B cell (primary cell): Measurements from ENCODE around the gene SP100. TPM values are rescaled to one million over a fixed set of nuclear protein-coding genes. Genes with fewer than 3 reads are reported as not detected.
A peak's percentile ranks its signal among the peaks of the same experiment; 100 is the strongest.

Source experiments
- ATAC-seq: fragments of 200-7000 bp; cut with Tn5 transposase; one replicate; pipeline ENCODE4 v1.10.0; 2021; ENCODE audit warnings: low read depth, mild to moderate bottlenecking, moderate number of reproducible peaks, moderate library complexity
- CTCF ChIA-PET: fragments of 350-600 bp; sonication (Branson Sonifier 250); formaldehyde crosslinking; loops from one replicate; lab custom pipeline; 2021; ENCODE audit warnings: antibody characterized with exemption, inconsistent platforms; lab: Charles Lee
- POLR2A ChIA-PET: fragments of 350-600 bp; sonication (Branson Sonifier 250); formaldehyde crosslinking; loops from one replicate; lab custom pipeline; 2021; ENCODE audit warnings: antibody characterized with exemption; lab: Charles Lee
- DNase-seq: peaks from one replicate; pipeline ENCODE4 v3.0.0; 2013
- H2AFZ ChIP-seq: 2 replicates; pipeline ENCODE4 v1.6.1; 2012; ENCODE audit warnings: mild to moderate bottlenecking, low read depth, low read length; ENCODE audit not compliant: insufficient read depth, poor library complexity, severe bottlenecking
- H3K27ac ChIP-seq, 2 donors: 1 replicate in 1 of 2; 2 replicates in 1 of 2; pipeline ENCODE4 v1.5.1; 2012 to 2013; ENCODE audit warnings: low read length in 2 of 2, mild to moderate bottlenecking in 2 of 2, moderate library complexity in 1 of 2
- H3K27me3 ChIP-seq, 4 experiments: fragments of 200-600 bp in 1 of 4; sonication (generic) in 1 of 4; replicated peaks in 1 of 4; 1 replicate in 2 of 4; 2 replicates in 2 of 4; pipeline versions ENCODE4 v1.6.1 to v1.7.0; 2013 to 2016; ENCODE audit warnings: low read length in 3 of 4, mild to moderate bottlenecking in 2 of 4, mixed read lengths in 1 of 4, moderate library complexity in 1 of 4; ENCODE audit not compliant: insufficient read depth in 4 of 4, control insufficient read depth in 3 of 4; ENCODE audit errors: control extremely low read depth in 1 of 4
- H3K36me3 ChIP-seq, 2 experiments: replicated peaks in 1 of 2; 1 replicate in 1 of 2; 2 replicates in 1 of 2; pipeline versions ENCODE4 v1.6.1 to v1.7.1; 2013; ENCODE audit warnings: low read length in 1 of 2; ENCODE audit not compliant: insufficient read depth in 2 of 2, control insufficient read depth in 1 of 2; ENCODE audit errors: control extremely low read depth in 1 of 2, extremely low read depth in 1 of 2
- H3K4me1 ChIP-seq, 2 donors: fragments of 200-600 bp in 1 of 2; sonication (generic) in 1 of 2; 1 replicate in 1 of 2; 2 replicates in 1 of 2; pipeline versions ENCODE4 v1.5.1 to v1.6.1; 2013 to 2017; ENCODE audit warnings: low read length in 2 of 2; ENCODE audit not compliant: control insufficient read depth in 2 of 2, insufficient read depth in 2 of 2
- H3K4me2 ChIP-seq: replicated peaks from 2 replicates; pipeline ENCODE3; 2012; ENCODE audit warnings: mild to moderate bottlenecking, low read depth, low read length; ENCODE audit not compliant: poor library complexity, severe bottlenecking
- H3K4me3 ChIP-seq, 5 experiments: fragments of 200-600 bp in 1 of 5; sonication (generic) in 1 of 5; 1 replicate in 3 of 5; 2 replicates in 2 of 5; pipeline versions ENCODE4 v1.5.1 to v1.7.0; 2011 to 2016; ENCODE audit warnings: low read length in 4 of 5, mild to moderate bottlenecking in 4 of 5, low read depth in 2 of 5, control low read depth in 1 of 5, moderate library complexity in 1 of 5; ENCODE audit not compliant: insufficient read depth in 1 of 5; ENCODE audit errors: control extremely low read depth in 1 of 5, extremely low read depth in 1 of 5
- H3K79me2 ChIP-seq: fragments of 200-600 bp; sonication (generic); one replicate; pipeline ENCODE4 v1.6.0; 2016; ENCODE audit warnings: low read length; ENCODE audit not compliant: control insufficient read depth, insufficient read depth
- H3K9ac ChIP-seq: fragments of 200-600 bp; sonication (generic); 2 replicates; pipeline ENCODE4 v1.6.1; 2017; ENCODE audit warnings: mild to moderate bottlenecking, low read length, moderate library complexity
- H3K9me3 ChIP-seq, 3 donors: one replicate each; pipeline versions ENCODE4 v1.6.1 to v1.7.1; 2013; ENCODE audit warnings: low read length in 2 of 3; ENCODE audit not compliant: control insufficient read depth in 2 of 3, insufficient read depth in 1 of 3; ENCODE audit errors: control extremely low read depth in 1 of 3
- H4K20me1 ChIP-seq: 2 replicates; pipeline ENCODE4 v1.6.0; 2012; ENCODE audit warnings: mild to moderate bottlenecking, low read length; ENCODE audit not compliant: insufficient read depth, control insufficient read depth, poor library complexity, severe bottlenecking
- H3K27ac Mint-ChIP-seq: one replicate; pipeline ENCODE4 v1.8.0; 2021; ENCODE audit warnings: mixed read lengths
- H3K27me3 Mint-ChIP-seq: one replicate; pipeline ENCODE4 v1.8.0; 2021; ENCODE audit warnings: mixed read lengths
- H3K4me1 Mint-ChIP-seq: one replicate; pipeline ENCODE4 v1.8.0; 2021; ENCODE audit warnings: mixed read lengths
- H3K4me3 Mint-ChIP-seq: one replicate; pipeline ENCODE4 v1.8.0; 2021; ENCODE audit warnings: mixed read lengths
- H3K9me3 Mint-ChIP-seq: one replicate; pipeline ENCODE4 v1.8.0; 2022; ENCODE audit warnings: mixed read lengths; ENCODE audit not compliant: insufficient read depth
- CTCF ChIP-seq: fragments of 200-600 bp; IDR thresholded peaks from one replicate; pipeline ENCODE4 v1.8.0; 2022; ENCODE audit warnings: antibody characterized with exemption, mild to moderate bottlenecking
- EZH2 ChIP-seq: IDR thresholded peaks from 2 replicates; pipeline ENCODE4 v1.6.1; 2012; ENCODE audit warnings: borderline replicate concordance, low read depth, mild to moderate bottlenecking, moderate library complexity, low read length; ENCODE audit not compliant: insufficient read depth, poor library complexity, severe bottlenecking
- WGBS: methylation state at CpG from one replicate; pipeline ENCODE4 v1.1.5; 2013; ENCODE audit warnings: missing lambda C conversion rate; ENCODE audit not compliant: insufficient coverage; 5-methylcytosine and 5-hydroxymethylcytosine counted together
- intact Hi-C: fragments of 100-400 bp; cut with micrococcal nuclease; formaldehyde crosslinking; loops from one replicate; pipeline ENCODE4 v1.10.0; 2022
- polyA plus RNA-seq: library from polyadenylated mRNA; depleted of rRNA; stranded (reverse); fragments of >200 nt; gene quantifications from 2 replicates; pipeline ENCODE4 v1.2.3, GENCODE V29; 2012
- total RNA-seq, 2 donors: library from RNA; stranded (reverse); fragments of 120-200 nt in 1 of 2; gene quantifications; 1 replicate in 1 of 2; 2 replicates in 1 of 2; pipeline versions ENCODE4 v1.2.3 to v1.2.4, GENCODE V29; 2013 to 2022

SP100 gene
- total and polyA plus RNA-seq, 2 donors (not counting 1 experiment from before 2014, with no cell fraction given), result 209 to 554 TPM

GRCh38 chr2:230425377-230425776 is 9.4 kb downstream of the SP100 start:
- Mint-ChIP-seq H3K9me3 (no peaks in the 10 kb centered on the region), H3K4me1 (peaks cover 81% of the 10 kb centered on the region), H3K27me3 (no peaks in the 10 kb centered on the region), H3K27ac (peak overlapping the region; percentile 7), H3K4me3 (peak overlapping the region; percentile 62)
- no peak for ATAC-seq
- no CpG with 5 or more reads among the region's 1 CpG for WGBS
- H3K79me2 ChIP-seq, result peaks cover 100% of the 10 kb centered on the region
- intact Hi-C loops, result no loop called here
- H3K27me3 ChIP-seq, result no peaks in the 10 kb centered on the region
- H2AFZ ChIP-seq, result no peak overlapping the region
- H3K27ac ChIP-seq, result peak overlapping the region in 1 of 2 donors; percentile 50
- H3K9me3 ChIP-seq, result peaks cover 4 to 16% (median 11%) of the 10 kb centered on the region in 3 donors
- peak overlapping the region in 2 of 5 experiments; percentile 4 to 21 for H3K4me3 ChIP-seq
- peak overlapping the region; percentile 44 for H3K4me2 ChIP-seq
- H3K4me1 ChIP-seq, result peaks cover 38 to 75% of the 10 kb centered on the region in 2 donors
- POLR2A ChIA-PET, result no interaction called here
- H4K20me1 ChIP-seq, result peaks cover 40% of the 10 kb centered on the region
- DNase-seq, result no peak
- CTCF ChIA-PET, result no interaction called here
- peaks cover 15 to 69% of the 10 kb centered on the region in 2 experiments for H3K36me3 ChIP-seq
- TF ChIP-seq EZH2 (no peak), CTCF (no peak)
- peak overlapping the region; percentile 24 for H3K9ac ChIP-seq

GRCh38 chr2:230429513-230429912 is 13.5 kb downstream of the SP100 start:
- no peak for DNase-seq
- Histone ChIP-seq H2AFZ (no peak overlapping the region), H3K4me1 (peaks cover 27 to 66% of the 10 kb centered on the region in 2 donors), H3K9ac (no peak overlapping the region), H4K20me1 (peaks cover 37% of the 10 kb centered on the region), H3K79me2 (peaks cover 100% of the 10 kb centered on the region), H3K4me3 (peak overlapping the region in 1 of 5 experiments; percentile 7), H3K36me3 (peaks cover 24 to 74% of the 10 kb centered on the region in 2 experiments), H3K27me3 (no peaks in the 10 kb centered on the region), H3K27ac (peak overlapping the region in 1 of 2 donors; percentile 87), H3K9me3 (peaks cover 9 to 24% (median 15%) of the 10 kb centered on the region in 3 donors), H3K4me2 (no peak overlapping the region)
- Mint-ChIP-seq H3K27me3 (no peaks in the 10 kb centered on the region), H3K9me3 (no peaks in the 10 kb centered on the region), H3K27ac (no peak overlapping the region), H3K4me1 (peaks cover 70% of the 10 kb centered on the region), H3K4me3 (no peak overlapping the region)
- intact Hi-C loops, result no loop called here
- no peak for ATAC-seq
- CTCF ChIA-PET, result no interaction called here
- no peak for TF ChIP-seq EZH2
- no peak for TF ChIP-seq CTCF
- POLR2A ChIA-PET, result no interaction called here
